DMS79 (cell line): ENCODE data around the gene DIS3L2.
"Not testable (repeated sequence)": the region's sequence is repeated elsewhere in the genome, so short reads cannot be mapped to it uniquely, and the experiment has no call there.

Experiments used
- DNase-seq: peaks from one replicate; lab custom pipeline; 2025; lab: John Stamatoyannopoulos, UW

Gene DIS3L2

DNA sequence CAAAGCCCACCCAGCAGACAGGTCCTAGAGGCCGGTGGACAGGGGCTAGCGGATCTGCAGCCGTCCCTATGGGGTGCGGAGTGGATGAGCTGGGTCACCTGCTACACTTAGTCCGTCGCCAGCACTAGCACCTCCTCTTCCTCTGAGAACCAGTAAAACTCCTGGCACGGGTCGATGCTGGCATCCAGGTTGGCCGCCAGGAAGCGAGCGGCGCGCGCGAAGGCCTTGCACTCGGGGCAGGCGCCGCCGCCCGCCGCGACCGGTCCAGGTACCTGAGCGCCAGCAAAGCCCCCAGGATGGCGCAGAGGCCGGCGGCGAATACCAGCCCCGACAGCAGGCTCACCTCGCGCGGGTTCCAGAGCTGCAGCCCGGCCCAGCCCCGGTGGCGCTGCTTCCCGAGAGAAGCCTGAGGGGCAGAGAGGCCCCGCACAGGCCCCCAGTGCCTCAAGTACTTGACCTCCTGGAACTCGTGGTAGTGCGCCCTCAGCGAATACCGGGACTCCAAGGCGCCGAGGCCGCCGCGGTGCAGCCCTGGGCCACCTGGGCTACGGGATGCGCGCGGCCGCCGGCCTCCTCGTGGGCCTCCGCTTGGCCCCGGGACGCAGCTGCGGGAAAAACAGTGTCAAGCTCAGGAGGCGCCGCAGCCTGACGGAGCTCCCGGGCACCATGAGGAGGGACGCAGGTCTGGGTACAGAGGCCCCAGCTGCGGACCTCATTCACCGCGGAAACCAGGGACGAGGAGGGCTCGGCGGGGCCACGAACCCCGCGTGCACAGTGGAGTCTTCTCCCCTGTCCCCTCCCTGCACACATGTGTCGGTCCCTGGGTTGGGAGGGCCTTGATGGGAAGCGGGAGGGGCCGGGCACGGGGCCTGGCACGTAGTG is 389.5 kb downstream of the DIS3L2 start:
- peak; percentile 14 for DNase-seq

DNA sequence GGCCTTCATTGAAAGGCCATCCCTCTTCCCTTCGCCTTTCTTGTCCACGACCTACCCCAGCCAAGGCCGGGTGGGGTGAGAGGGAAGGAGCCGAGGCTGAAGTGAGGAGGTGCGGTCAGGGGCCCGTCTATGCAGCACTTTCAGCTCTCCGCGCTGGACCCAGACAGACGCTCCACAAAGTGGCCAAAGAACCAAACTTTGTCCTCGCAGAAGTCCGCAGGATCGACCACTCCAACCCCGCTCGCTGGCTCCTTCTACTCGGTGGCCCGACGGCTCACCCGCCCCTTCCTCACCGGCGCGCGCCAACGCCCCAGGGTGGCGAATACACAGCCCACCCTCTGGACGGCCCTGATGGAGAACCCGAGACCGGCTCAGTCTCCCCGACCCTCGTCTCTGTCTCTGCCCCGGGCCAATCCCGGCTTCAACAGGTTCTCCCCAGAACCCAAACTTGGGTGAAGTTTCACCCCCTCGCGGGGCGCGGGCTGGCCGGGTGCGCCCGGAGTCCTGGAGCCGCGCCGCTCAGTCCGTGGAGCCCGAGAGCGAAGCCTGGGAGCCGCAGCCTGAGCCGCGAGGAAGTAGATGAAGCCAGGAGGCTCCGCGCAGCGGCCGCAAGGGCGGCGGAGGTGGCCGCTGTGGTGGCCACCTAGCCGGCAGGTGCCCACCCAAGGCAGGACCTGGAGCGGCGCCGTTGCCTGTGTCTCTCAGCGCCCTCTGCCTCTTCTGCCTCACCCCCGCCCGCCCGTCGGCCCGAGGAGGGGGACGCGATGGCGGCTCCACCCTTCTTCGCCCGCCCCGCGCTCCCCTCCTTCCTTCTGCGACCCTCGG is 390.4 kb downstream of the DIS3L2 start:
- DNase-seq, result no peak

DNA sequence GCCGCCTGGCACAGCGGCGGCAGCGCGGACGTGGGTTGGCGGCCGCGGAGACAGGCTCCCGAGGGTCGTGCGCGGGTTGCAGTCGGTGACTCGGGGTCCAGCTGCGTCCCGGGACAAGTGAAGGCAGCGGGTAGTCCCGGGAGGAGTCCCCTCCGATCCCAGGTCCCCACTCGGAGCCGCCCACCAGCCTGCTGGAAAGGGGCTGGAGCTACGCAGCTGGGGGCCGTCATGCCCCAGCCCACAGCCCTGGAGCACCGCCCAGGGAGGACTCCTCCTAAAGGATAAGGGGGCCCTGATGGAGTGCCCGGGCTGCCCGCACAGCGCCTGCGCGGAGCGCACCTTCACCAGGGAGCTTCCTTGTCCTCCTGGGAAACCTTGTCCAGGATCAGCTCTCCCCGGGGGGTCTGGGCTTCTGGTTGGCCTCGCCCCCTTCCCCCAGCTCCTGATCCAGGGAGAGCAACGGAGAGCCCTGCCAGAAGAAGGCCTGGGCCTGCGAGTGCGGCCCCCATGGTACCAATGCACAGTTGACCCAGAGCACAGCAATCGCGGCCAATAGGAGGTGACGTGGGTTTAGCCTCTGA is 391.1 kb downstream of the DIS3L2 start:
- no peak for DNase-seq

DNA sequence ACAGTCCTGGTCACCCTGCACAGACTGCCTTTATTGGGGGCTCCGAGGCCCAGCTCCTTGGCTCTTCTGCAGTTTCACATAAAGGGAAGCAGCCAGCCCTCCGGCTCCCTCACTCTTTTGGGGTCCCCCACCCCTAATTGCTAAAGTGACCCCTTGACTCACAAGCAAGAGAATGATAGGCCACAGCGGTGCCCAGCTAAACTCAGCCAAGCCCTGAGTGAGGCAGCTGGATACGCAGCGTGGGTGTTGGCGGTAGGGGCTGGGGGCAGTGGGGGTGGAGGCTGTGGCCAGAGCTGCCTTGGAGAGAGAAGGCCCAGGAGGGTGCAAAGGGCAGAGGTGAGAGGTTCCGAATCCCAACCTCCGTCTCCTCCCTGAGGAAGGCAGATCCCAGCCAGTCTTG is 391.6 kb downstream of the DIS3L2 start:
- DNase-seq, result no peak

DNA sequence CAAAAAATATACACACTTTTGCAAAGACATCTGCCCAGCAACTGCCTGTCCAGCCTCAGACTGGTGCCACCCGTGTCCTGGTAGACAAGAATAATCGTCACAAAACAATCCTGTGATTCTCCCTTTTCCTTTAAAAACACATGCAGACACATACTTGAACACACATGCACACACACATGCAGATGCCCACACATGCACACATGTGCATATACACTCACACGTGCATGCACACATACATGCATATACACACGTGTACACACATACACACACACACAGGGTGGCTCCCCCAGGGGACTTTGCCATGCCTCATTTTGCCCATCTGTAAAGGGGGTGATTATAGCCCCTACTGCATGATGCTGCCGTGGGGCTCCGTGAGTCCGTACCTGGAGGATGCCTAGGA is 392.1 kb downstream of the DIS3L2 start:
- DNase-seq, result no peak

DNA sequence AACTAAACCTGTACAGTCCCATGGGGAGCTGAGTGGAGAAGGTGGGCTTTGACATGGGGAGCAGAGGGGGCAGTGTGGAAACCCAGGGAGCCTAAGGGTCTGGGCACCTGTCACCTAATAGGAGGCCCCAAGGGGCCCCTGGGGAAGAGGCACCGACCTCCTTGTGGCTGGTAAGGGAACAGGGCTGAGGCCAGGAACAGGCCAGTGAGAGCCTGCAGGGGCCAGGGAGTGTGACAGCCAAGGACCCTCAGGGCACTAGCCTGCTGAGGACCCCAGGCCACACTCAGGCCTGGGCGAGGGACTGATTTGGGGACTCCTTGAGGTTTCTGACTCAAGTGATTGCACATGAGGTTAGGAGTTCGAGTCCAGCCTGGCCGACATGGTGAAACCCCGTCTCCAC is 392.6 kb downstream of the DIS3L2 start:
- DNase-seq, result no peak

DNA sequence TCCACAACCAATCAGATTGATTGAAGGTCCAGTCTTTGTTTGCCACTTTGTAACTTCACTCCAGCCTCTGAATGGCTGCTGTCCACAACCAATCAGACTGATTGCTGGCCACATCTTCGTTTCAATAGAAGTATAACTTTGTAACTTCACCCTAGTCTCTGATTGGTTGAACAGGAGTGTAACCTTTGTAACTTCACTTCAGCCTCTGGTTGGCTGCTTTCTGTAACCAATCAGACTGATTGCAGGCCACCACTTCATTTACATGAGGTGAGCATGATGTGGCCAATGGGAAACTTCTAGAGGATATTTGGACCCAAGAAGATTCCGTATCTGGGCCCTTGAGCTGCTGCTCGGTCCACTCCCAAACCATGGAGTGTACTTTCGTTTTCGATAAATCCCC is 400.1 kb downstream of the DIS3L2 start:
- no peak for DNase-seq

DNA sequence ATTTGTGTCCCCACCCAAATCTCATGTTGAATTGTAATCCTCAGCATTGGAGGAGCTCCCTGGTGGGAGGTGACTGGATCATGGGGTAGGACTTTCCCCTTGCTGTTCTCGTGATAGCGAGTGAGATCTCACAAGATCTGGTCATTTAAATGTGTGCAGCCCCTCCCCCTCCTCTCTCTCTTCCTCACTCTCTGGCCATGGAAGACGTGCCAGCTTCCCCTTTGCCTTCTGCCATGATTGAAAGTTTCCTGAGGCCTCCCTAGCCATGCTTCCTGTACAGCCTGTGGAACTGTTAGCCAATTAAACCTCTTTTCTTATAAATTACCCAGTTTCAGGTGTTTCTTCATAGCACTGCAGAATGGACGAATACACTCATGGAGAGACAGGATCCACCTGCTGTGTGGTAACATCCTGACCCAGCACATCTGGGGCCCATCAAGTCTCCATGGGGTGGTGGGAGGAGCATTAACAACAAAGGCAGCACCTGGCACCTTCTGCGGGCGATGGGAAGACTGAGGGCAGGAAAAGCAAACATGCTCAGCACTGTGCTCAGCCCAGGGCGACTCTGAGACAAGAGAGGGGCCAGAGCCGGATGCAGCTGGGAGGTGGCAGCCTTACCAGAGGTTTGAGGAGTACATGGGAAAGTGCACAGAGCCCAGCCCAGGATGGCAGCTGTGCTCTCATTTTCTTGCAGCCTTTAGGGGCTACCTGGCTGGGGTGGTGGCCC is 400.8 kb downstream of the DIS3L2 start:
- DNase-seq, result no peak

DNA sequence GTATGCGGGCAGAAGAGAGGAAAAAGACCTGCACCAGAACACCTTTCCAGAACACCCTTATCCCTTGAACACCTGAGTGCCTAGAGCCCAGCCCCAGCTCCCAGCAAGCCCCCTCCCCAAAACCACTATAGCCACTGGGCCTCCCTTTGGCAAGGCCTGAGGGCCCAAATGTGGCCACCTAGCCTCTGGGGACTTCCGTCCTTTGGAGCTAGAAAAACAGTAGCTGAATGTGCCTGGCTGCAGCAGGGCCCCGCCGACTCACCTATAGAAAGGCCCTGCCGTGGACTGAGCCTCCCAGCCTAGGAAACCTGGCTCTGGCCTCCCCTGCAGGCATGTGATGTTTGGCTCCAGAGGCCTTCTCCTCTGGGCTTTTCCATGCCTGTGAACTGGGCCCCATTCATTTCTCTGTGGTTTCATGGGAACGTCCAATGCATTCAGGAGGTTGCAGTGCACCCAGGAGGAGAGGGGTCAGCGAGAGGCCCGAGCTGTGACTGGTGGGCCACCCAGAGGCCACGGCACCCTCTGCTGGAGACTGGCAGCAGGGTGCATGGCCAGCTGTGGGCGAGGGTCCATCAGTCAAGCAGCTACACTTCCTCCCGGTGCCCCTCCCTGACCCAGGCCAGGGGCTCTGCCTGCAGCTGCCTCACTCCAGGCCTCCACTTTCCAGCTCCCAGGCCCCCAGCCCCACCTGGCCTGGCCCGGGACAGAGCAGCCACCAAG is 401.7 kb downstream of the DIS3L2 start:
- not testable (repeated sequence) for DNase-seq

DNA sequence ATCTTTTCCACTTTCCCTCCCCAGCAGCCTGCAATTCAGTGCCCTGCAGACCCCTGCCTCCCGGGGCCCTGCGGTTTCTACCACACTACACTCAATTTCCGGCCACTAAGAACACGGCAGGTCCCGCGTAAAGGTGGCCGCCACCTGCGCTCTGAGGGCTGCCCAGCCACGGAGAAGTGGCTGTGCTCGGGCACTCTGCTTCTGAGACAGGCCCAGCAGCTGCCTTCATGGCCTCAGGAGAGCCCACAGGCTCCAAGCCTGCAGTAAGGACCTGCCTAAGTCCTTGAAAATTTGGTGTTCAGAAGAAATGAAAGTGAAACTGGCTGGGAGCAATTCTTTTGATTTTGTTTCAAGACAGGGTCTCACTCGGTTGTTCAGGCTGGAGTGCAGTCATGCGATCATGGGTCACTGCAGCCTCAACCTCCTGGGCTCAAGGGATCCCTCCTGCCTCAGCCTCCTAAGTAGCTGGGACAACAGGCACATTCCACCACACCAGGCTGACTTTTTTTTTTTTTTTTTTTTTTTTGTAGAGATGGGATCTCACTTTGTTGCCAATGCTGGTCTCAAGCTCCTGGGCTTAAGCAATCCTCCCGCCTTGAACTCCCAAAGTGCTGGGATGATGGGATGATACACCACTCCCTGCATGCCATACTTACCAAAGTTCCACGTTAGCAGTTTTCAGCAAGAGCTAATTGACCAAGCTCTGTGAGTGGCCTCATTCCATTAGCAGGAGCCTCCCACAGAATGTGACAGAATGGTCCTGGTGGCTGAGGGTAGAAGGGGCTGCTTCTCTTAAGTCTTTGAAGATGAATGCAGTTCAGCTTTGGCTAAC is 402.5 kb downstream of the DIS3L2 start:
- DNase-seq, result peak; percentile 49

DNA sequence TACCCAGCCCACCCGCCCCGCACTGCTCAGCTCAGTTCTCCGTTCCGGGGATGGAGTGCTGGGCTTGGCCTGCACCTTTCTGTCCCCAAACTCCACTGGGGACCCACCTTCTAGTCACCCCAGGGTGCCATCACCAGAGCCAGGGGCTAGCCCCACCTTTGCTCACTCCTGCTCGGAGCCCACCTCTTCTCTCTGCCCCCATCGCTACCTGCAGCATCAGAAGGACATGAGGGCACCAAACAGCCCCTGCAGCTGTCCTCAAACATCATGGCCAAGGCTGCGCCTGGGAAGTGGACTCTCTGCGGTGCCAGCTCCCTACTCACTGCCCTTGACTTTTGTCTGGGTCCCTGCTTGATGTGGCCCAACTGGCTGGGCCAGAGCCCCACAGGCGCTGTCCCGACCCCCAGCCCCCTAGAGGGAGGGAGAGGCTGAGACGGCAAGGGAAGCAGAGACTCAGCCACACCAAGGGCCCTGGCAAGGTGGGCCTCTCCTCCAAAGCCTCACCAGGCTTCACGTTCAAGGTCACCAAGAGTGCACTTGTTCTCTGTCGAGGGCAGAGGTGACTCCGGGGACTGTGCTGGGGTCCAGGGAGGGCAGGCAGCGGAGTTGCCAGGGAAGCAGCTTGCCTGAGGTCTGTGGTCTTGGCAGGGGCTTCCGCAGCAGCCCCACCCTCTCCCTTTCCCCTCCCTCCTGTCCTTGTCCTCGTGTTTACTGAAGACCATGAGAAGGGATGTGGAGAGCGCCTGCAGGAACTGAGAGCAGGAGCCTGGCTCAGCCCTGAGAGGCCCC is 403.5 kb downstream of the DIS3L2 start:
- not testable (repeated sequence) for DNase-seq

DNA sequence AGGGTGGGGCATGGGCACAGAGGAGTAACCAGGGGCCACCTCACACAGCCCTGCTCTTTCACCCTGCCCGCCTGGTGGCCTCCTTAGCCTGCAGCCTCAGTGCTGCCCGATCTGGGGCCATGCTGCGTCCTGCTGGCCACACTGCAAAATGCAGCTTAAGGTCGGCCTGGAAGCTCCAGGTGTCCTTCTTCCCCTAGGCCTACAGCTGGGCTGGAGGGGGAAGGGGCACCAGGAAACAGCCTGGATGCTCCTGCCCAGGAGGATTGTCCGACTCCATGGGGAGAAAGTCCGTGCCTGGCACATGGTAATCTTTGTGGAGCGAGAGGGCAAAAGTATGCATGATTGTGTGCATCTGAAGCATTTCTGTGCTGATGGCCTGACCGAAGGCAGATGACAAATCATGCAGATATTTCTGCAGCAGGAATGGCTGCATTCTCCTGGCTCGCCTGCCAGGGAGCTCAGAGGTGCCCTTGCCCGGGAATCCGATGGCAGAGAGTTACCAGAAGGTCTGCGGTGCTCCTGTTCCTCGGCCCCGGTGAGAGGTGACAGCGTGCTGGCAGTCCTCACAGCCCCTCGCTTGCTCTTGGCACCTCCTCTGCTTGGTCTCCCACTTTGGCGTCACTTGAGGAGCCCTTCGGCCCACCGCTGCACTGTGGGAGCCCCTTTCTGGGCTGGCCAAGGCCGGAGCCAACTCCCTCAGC is 404.3 kb downstream of the DIS3L2 start:
- DNase-seq, result no peak

DNA sequence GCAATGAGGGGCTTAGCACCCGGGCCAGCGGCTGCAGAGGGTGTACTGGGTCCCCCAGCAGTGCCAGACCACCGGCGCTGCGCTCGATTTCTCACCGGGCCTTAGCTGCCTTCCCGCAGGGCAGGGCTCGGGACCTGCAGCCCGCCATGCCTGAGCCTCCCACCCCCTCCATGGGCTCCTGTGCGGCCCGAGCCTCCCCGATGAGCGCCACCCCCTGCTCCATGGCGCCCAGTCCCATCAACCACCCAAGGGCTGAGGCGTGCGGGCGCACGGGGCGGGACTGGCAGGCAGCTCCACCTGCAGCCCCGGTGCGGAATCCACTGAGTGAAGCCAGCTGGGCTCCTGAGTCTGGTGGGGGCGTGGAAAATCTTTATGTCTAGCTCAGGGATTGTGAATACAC is 404.9 kb downstream of the DIS3L2 start:
- DNase-seq, result not testable (repeated sequence)

DNA sequence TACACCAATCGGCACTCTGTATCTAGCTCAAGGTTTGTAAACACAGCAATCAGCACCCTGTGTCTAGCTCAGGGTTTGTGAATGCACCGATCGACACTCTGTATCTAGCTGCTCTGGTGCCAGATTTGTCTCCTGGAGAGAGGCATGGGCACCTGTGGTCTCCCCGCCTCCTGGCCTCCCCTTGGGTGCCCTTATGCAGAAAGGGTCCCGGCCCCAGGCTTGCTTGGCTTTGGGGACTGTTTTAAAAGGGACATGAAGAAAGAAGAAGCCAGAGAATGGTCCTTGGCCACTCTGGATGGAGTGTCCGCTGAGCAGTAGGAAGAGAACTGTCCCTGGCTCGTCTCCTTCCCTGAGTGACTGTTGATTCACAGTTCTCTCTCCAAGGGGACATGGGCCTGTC is 405.5 kb downstream of the DIS3L2 start:
- DNase-seq, result no peak

DNA sequence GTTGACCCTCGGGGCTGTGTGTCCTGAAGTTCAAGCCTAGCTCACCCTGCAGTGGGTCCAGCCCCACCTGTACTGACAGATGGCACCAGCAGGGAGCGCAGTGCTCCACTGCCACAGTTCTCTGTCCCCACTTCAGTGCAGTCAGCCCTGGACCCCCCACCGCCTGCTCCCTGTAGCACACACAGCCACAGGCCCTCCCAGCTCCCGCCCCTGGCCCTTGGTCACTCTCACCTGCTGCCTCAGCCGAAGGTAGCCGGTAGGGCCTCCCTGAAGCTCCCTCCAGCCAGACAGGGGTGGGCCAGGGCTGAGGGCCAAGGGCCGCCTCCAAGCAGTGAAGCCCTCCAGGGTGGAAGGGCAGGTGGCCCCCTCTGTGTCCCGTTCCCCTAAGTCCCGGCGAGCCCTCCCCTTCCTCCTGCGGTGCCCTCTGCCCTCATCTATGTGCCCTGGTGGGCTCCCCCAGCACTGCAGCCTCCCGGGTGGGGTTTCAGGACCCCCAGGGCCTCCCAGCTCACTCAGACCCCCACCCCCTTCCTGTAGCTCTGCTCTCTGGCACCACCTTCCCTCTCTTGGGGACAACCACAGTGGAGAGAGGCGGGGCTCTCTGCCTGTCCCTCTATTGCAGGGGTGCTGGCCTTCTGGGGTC is 406.2 kb downstream of the DIS3L2 start:
- DNase-seq, result no peak

DNA sequence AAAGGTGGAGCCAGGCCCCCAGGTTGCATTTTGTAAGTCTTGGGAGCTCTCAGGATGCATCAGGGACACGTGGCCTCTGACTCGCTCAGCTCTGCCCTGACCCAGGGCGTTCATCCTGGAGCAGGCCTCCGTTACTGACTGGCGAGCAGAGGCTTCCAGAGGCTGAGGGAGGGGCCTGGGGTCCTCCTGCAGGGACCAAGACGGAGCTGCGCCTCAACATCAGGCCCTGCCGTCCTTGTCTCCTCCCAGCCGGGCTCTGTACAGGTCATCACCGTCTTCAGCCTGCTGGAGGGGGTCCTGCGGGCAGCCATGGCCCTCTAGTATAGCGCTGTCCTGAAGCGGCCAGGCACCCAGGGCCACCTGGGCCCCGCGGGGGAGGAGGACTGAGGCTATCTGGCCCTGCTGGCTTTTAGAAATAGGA is 406.8 kb downstream of the DIS3L2 start:
- no peak for DNase-seq

DNA sequence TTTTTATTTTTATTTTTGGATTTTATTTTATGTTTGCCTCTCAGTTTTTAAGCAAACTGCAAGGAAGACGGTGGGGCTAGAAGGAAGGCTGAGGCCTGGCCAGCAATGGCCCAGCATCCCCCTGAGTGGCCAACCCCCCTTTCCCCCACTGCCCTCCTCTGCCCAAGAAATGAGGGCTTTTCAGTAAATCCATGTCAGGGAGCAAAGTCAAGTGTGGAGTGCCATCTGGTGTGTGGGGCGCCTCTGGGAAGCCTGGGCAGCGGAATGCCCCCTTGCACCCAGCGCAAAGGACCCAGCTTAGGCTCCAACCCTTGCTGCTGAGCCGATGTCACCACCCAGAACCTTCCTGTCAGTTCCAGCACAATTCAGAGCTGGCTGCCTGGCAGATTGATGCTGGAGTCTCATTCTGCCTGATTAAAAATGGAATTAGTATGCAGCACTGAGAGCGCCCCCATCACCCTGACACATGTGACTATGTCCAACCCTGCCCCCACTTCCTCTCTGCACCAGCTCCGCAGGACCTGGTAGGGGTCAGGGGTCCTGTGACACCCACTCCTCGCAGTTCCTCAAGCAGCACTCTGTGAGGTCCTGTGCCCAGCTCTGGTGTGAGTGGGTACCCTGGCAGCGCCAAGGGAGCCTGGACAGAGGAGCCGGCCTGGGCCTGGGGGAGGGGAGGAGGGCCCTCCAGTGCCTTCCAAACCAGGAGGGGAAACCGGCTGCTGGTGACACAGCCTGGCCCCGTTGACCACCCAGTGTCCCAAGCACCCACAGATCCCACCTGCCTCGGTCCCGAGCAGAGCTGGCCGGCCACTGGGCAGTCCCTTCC is 407.8 kb downstream of the DIS3L2 start:
- DNase-seq, result no peak

DNA sequence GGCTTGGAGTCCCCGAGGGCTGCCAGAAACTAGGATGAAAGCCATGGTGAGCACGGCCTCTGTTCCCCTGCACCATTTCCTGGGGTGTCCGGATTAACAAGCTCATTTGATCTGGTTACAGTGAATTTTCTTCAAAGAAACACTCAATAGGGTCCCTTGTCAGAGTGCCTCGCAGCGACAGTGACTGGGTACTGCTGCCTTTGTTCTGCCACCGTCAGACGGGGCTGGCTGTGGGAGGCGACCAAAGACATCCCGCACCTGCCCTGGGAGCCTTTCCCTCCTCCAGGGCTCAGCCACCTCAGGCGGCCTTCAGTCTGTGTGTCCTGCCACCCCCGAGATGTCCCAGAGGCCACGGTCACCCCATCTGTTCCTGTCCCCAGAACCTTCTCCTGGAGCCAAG is 408.5 kb downstream of the DIS3L2 start:
- DNase-seq, result not testable (repeated sequence)
